K562 (cell line): Measurements from ENCODE around the gene SIDT1.

ENCODE experiments used
- PURB ChIP-seq: sonication (generic); formaldehyde crosslinking; IDR thresholded peaks from 2 replicates; pipeline ENCODE4 v1.9.0; 2021; ENCODE audit warnings: low read depth, mild to moderate bottlenecking, missing genetic modification reagents
- SMARCC2 ChIP-seq: fragments of 450-650 bp; IDR thresholded peaks from 2 replicates; pipeline ENCODE4 v1.6.1; 2017; ENCODE audit warnings: antibody characterized with exemption, moderate library complexity, mild to moderate bottlenecking, low read depth
- TAF1 ChIP-seq: IDR thresholded peaks from 2 replicates; pipeline ENCODE4 v1.6.1; 2011; ENCODE audit warnings: mild to moderate bottlenecking, low read length, moderate library complexity; ENCODE audit not compliant: insufficient read depth, control insufficient read depth, severe bottlenecking; ENCODE audit errors: extremely low read depth

GRCh38 chr3:113537155-113537554 lies 4.8 kb downstream of the SIDT1 start:
- no peak for TF ChIP-seq TAF1
- TF ChIP-seq SMARCC2 = no peak
- TF ChIP-seq PURB (CRISPR knock-in tag) = no peak
